Osteoblast (primary cell): ENCODE data around the gene COX4I2. TPM values are rescaled to one million over a fixed set of nuclear protein-coding genes. Genes with fewer than 3 reads are reported as not detected.

Experiments used
- DNase-seq: peaks from one replicate; pipeline ENCODE4 v3.0.0; 2011; ENCODE audit warnings: low spot score, mixed read lengths; ENCODE audit not compliant: insufficient read length; ENCODE audit errors: missing footprints
- H2AFZ ChIP-seq: 2 replicates; pipeline ENCODE4 v1.6.0; 2011; ENCODE audit warnings: mild to moderate bottlenecking, low read length
- H3K27ac ChIP-seq: 2 replicates; pipeline ENCODE4 v1.5.1; 2011; ENCODE audit warnings: mild to moderate bottlenecking, low read depth, low read length, moderate library complexity
- H3K27me3 ChIP-seq: 2 replicates; pipeline ENCODE4 v1.6.0; 2012; ENCODE audit warnings: mild to moderate bottlenecking, control low read depth, inconsistent platforms, low read length, moderate library complexity; ENCODE audit not compliant: insufficient read depth
- H3K36me3 ChIP-seq: 2 replicates; pipeline ENCODE4 v1.5.1; 2011; ENCODE audit warnings: mild to moderate bottlenecking, low read length, control low read depth, moderate library complexity; ENCODE audit not compliant: insufficient read depth
- H3K4me1 ChIP-seq: 2 replicates; pipeline ENCODE4 v1.5.1; 2011; ENCODE audit warnings: mild to moderate bottlenecking, low read length, control low read depth, moderate library complexity; ENCODE audit not compliant: insufficient read depth
- H3K4me2 ChIP-seq: 2 replicates; pipeline ENCODE4 v1.6.0; 2011; ENCODE audit warnings: mild to moderate bottlenecking, low read length; ENCODE audit not compliant: insufficient read depth
- H3K4me3 ChIP-seq: fragments of 200-600 bp; sonication (generic); 3 replicates; pipeline ENCODE4 v1.5.1; 2012; ENCODE audit warnings: mild to moderate bottlenecking, low read length, inconsistent platforms; ENCODE audit not compliant: insufficient read depth
- H3K79me2 ChIP-seq: 2 replicates; pipeline ENCODE4 v1.6.0; 2012; ENCODE audit warnings: mild to moderate bottlenecking, low read length, control low read depth, inconsistent platforms; ENCODE audit not compliant: insufficient read depth
- H3K9me3 ChIP-seq: 2 replicates; pipeline ENCODE4 v1.5.1; 2011; ENCODE audit warnings: low read depth, low read length, control low read depth
- H4K20me1 ChIP-seq: 2 replicates; pipeline ENCODE4 v1.6.0; 2012; ENCODE audit warnings: mild to moderate bottlenecking, low read length, control low read depth; ENCODE audit not compliant: insufficient read depth
- total RNA-seq: library from RNA; depleted of rRNA; stranded (reverse); fragments of >200 nt; gene quantifications from 2 replicates; pipeline ENCODE4 v1.2.3, GENCODE V29; 2012
- TF ChIP-seq, protein P1 (sequence below): IDR thresholded peaks from 2 replicates; pipeline ENCODE4 v1.5.1; 2011; ENCODE audit warnings: mild to moderate bottlenecking, low read depth, low read length, moderate library complexity; ENCODE audit errors: extremely low read depth

The COX4I2 gene
- total RNA-seq, 1 donor = not detected

DNA sequence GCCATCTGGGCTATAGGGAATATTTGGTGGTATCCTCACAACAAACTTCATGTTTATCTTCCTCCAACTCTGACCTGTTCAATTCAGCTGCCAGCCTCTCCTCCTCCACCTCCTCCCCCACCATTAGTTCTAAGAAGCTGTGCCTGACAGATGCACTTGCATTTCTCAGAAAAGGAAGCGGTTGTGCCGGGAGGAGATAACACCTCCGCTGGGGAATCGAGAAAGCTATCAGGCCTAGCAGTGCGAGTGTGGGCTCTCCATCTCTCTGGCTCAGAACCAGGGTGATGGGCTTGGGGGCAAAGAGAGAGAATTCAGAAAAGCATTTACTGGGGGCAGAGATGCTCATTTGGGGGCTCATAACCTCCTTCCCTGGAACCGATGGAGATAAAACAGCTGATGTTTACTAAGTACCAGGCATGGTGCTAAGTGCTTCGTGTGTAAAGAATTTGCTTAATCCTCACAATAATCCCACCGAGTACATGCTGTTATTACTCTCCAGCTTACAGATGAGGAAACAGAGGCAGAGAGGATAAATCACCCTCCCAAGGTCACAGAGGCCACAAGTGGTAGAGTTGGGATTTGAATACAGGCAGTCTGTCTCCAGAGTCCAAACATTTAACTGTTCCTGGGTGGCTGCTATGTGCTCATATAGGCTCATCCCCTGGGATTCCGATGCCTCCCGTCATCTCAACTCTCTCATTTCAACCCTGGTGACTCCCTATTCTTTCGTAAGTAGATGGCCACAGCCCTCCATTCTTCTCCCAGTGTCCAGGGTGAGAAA is 38.3 kb downstream of the COX4I2 start:
- peak overlapping the region; percentile 79 for H3K27ac ChIP-seq
- DNase-seq = no peak
- no peak overlapping the region for H3K4me3 ChIP-seq
- H3K79me2 ChIP-seq = peaks cover 88% of the 10 kb centered on the region
- peaks cover 47% of the 10 kb centered on the region for H3K4me1 ChIP-seq
- no peaks in the 10 kb centered on the region for H3K9me3 ChIP-seq
- no peak overlapping the region for H2AFZ ChIP-seq
- H3K27me3 ChIP-seq = no peaks in the 10 kb centered on the region
- TF ChIP-seq, protein P1, sequence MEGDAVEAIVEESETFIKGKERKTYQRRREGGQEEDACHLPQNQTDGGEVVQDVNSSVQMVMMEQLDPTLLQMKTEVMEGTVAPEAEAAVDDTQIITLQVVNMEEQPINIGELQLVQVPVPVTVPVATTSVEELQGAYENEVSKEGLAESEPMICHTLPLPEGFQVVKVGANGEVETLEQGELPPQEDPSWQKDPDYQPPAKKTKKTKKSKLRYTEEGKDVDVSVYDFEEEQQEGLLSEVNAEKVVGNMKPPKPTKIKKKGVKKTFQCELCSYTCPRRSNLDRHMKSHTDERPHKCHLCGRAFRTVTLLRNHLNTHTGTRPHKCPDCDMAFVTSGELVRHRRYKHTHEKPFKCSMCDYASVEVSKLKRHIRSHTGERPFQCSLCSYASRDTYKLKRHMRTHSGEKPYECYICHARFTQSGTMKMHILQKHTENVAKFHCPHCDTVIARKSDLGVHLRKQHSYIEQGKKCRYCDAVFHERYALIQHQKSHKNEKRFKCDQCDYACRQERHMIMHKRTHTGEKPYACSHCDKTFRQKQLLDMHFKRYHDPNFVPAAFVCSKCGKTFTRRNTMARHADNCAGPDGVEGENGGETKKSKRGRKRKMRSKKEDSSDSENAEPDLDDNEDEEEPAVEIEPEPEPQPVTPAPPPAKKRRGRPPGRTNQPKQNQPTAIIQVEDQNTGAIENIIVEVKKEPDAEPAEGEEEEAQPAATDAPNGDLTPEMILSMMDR = no peak
- H3K4me2 ChIP-seq = peak overlapping the region; percentile 76
- peaks cover 27% of the 10 kb centered on the region for H3K36me3 ChIP-seq
- H4K20me1 ChIP-seq = peaks cover 8% of the 10 kb centered on the region

DNA sequence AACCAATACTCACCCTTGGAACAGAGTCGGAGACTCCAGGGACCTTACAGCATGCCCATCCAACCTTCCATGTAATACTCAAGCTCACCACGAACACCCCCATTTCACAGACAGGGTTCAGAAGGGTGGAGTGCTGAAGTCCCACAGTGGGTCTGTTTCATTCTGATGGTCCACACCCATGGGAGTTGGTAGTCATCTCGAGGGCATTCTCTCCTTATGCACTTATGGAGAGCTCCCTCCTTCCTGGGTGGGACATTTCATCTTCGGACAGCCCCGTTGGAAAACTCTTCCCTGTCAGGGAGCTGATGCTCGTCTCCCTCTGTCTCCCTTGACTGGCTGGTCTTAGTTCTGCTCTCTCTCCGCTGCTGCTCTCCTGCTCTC is 38.9 kb downstream of the COX4I2 start:
- H3K4me3 ChIP-seq = no peak overlapping the region
- peaks cover 52% of the 10 kb centered on the region for H3K4me1 ChIP-seq
- H2AFZ ChIP-seq = no peak overlapping the region
- H3K27ac ChIP-seq = peak overlapping the region; percentile 79
- no peaks in the 10 kb centered on the region for H3K9me3 ChIP-seq
- peaks cover 88% of the 10 kb centered on the region for H3K79me2 ChIP-seq
- peak overlapping the region; percentile 76 for H3K4me2 ChIP-seq
- no peaks in the 10 kb centered on the region for H3K27me3 ChIP-seq
- TF ChIP-seq, protein P1 = no peak
- no peak for DNase-seq
- H3K36me3 ChIP-seq = peaks cover 30% of the 10 kb centered on the region
- H4K20me1 ChIP-seq = peaks cover 5% of the 10 kb centered on the region

DNA sequence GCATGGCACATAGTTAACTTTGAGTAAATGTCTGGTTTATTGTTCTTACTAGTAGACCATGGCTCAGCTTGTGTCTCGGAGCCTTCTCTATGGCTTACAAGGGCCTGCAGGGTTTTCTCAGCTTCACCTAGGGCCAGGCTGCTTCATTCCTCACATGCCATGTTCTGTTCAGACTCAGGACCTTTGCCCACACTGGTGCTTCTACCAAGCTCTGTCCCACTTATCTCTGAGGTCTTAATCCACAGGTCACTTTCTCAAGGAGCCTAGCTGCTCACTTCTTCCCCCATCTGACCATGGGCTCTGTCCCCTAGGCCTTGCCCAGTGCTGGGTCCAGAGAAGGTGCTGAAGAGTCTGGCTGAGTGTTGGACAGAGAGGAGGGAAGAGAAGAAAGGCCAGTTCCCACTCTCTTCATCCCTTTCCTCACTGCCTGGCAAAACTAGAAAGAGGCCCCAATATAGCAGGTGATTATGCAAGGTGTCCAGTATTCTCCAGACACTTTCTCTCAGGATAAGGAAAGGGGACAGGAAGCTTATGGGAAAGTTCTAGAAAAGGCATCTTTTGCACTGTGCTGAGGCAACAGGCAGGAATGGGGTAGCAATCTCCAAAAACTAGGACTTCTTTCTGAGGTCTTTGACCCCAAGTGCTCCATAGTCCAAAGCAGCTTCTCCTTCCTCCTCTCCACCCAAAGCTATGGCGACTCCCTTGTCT is 40.0 kb downstream of the COX4I2 start:
- TF ChIP-seq, protein P1 = no peak
- peaks cover 52% of the 10 kb centered on the region for H3K4me1 ChIP-seq
- H3K27ac ChIP-seq = peak overlapping the region; percentile 34
- no peak for DNase-seq
- H3K4me2 ChIP-seq = no peak overlapping the region
- peaks cover 5% of the 10 kb centered on the region for H4K20me1 ChIP-seq
- no peaks in the 10 kb centered on the region for H3K9me3 ChIP-seq
- no peak overlapping the region for H2AFZ ChIP-seq
- no peak overlapping the region for H3K4me3 ChIP-seq
- H3K79me2 ChIP-seq = peaks cover 90% of the 10 kb centered on the region
- no peaks in the 10 kb centered on the region for H3K27me3 ChIP-seq
- H3K36me3 ChIP-seq = peaks cover 28% of the 10 kb centered on the region
